NCI-H345 (cell line): ENCODE measurements around the gene RANBP3.

Experiments used
- DNase-seq: peaks from one replicate; lab custom pipeline; 2025; lab: John Stamatoyannopoulos, UW

The RANBP3 gene

DNA sequence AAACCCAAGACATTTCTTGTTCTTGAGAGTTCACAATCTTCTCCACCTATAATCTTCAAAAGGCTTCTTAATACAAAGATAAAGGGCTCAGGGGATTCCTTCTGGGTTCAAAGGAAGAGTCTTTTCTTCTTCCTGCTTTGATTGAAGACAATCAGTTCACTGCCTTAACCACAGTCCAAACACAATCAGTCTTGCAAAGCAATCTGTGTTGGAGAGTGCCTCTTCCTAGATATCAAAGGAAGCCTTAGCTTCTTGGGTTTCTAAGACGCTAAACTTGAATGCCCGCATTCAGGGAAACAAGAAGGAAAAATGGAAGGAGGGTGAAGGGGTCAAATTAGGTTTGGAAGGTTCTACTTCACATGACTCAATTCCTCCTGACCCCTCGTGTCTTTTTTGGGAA, 27.2 kb downstream of the RANBP3 start:
- DNase-seq, result no peak

GRCh38 chr19:5949792-5950305, 28.1 kb downstream of the RANBP3 start:
- DNase-seq, result peak; percentile 69

- no peak for DNase-seq
These were observed 29.0 kb downstream of the RANBP3 start for GRCh38 chr19:5948752-5949564.

GRCh38 chr19:5947435-5947834, 30.5 kb downstream of the RANBP3 start:
- DNase-seq, result no peak

DNA sequence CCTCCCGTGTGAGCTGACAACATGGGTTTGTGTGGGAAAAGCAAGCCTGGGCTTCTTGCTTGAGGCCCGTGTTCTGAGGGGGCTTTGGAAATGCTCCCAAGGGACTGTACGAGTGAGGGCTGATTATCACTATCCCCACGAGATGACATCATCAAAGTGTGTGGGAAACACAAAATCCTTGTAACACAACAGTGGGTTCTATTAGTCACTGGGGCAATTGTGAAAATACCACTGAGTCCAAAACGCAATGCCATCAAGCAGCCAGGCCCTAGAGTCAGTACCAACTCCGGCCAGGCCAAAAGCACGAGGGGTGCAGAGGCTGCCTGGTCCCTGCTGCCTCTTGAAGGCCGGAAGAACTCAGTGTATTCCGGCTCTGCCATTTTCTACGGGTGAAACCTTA, 34.3 kb downstream of the RANBP3 start:
- DNase-seq, result no peak

- DNase-seq, result no peak
These were observed 34.9 kb downstream of the RANBP3 start for GRCh38 chr19:5943045-5943444.

DNA sequence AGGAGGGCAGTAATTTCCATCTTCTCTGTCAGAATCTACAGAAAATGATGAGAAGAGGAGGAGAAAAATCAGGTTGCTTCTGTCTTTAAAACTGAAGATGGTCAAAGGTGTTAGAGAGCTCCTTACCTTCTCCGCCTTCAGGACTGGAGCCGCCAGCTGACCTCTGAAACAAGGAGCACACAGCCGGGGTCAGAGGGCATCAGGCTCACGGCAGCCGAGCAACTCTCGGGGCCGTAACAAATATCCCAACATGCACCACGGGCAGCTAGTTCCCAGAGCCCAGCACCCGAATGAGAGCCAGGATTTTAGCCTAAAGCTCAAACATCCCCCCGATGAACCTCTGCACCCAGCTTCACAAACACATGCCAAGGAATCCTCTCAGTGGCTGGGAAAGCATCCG, 36.3 kb downstream of the RANBP3 start:
- no peak for DNase-seq

DNA sequence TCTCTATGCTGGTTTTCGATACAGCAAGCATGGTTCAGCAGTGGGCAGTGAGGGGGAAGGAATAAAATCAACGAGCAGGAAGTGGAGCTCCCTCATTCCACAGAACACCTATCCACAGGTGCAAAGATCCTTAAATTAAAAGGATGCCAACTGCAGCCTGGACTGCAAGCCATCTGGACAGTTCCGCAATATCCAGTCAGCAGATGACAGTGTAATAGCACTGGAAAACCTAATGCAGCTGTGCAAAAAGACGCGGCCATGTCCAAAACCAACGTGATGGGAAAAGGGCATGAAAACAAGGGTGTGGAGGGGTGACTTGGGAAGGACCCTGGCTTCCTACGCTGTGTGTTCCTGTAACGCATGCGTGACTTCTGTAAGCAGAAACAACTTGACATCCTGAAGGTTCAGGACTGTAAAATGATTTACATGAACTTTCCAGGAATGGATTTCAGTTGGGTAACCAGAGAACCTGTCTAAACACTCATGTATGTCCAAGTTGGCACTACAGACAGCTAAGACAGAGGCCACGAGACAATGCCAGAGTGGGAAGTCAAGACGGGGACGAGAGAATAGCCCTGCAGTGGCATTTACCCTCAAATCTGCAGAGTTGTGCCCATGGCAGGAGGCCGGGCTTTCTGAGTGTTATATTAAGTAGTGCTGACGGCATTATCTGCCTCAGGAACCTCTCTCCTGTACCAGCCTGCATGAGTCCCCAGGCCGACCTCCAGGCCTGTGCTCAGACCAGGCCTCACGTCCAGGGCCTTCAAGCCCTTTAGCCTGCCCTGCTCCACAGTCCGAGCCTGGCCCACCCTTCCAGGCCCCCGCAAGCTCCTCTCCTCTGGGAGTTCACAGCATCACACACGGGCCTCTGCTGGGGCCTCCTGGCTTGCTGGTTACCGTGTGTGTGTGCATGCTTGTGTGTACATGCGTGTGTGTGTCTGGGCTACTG, 37.4 kb downstream of the RANBP3 start:
- no peak for DNase-seq

DNA sequence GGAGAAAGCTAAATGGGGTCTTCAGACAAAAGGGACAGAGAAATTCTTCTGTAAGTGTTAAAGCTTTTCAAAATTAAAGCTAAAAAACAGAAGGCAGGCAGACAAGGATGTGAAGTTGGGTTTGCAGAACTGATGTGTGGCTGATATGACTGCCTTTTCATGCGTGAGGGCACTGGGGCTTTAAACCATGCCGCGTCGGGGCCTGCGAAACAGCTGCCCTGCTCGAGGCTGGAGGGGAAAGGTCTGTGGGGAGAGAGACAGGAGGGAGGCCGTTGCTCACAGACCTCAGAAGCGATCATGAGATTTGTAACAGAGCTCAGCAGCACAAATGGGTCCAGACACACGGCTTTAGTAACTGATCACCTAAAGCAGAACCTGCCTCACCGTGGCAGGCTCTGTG, 40.4 kb downstream of the RANBP3 start:
- DNase-seq, result no peak

DNA sequence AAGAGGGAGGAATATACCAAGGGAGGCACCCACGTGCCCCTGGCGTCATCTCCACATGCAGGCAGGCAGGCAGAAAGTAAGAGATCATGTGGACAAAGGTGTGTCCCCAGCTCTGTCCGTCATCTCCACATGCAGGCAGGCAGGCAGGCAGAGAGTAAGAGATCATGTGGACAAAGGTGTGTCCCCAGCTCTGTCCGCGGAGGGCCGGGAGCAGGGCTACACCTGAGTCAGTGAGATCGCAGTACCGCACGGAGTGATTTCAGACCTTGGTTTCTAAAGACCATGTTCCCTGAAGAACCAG, 41.7 kb downstream of the RANBP3 start:
- no peak for DNase-seq

DNA sequence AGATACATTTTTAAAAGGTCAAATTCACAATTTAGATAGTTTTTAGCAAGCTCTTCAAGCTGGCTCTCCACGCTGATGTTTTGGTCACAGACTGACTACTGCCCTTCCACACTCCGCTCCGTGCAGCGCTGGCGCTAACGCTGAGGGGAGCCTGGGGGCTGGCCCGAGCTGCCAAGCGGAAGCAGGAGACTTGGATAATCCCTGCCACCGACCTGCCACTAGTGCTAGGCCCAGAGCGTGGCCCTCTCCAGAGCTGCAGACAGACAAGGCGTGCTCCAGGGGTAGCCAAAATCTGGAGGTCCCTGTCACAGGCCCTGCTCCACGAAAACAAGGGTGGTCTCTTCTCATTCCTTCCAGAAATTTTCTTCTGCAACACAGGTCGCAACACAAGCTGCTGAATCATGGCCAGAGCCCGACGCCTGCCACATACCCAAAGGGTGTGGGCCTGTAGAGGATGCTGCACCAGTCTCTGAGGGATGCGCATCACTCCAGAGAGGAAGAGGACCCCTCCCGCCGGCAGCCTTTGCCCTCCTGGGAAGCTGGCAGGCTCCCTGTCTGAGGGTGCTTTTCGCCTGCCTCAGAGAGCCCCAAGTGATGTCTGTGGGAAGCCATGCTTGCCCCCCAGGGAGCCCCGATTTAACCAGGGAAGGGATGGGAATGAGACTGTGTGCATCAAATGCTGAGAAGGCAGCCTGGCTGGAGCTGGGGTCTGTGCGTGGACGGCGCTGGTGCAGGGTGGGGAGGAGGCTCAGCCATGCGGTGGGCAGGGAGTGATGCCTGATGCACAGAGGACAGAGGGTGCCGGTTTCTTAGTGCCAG, 42.3 kb downstream of the RANBP3 start:
- DNase-seq, result no peak

GRCh38 chr19:5934774-5935472, 43.0 kb downstream of the RANBP3 start:
- DNase-seq, result no peak

DNA sequence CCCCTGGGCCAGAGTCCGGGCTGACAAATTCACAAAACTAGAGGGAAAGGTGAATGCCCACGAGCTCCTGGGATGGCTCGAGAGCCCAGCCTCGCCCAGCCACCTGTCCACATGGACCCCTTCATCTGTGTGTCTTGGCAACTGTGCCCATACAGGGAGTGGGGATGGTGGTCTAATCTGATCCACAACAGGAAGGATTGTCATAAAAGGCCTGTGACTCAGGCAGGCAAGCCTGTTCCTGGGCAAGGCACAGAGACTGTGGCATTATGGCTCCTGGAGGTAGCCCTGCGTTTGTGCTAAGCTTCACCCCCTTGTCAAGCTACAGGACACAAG, 43.9 kb downstream of the RANBP3 start:
- no peak for DNase-seq

DNA sequence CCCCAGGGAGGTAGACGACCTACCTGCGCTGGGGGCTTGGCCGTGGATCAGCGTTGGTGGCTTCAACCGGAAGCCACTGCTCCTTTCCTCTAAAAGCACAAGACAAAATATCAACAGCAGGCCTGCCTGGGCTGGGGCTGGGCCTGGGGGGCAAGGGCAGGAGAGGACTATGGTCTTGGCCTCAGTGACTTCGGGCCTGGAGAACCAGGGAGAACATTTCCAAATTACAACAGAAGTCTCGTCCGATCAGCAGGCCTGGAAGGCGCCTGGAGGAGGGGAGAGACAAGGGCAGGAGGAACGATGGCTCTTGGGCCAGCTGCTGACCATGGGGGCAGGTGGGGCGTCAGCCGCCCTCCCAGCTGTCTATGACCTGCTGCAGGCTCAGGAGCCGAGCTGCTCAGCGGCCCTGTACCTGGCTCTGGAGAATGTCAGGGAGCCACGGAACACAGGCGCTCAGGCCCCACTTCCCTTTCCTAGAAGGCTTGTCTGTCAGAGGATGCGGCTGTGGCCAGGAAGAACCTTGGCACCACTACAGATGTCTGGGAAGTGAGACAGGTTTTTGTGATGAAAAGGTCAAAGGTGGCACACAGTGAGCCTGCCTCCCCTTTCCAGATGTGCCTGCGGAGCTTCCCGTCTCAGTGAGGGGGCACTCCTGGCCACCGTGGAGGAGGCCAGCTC, 44.4 kb downstream of the RANBP3 start:
- no peak for DNase-seq

DNA sequence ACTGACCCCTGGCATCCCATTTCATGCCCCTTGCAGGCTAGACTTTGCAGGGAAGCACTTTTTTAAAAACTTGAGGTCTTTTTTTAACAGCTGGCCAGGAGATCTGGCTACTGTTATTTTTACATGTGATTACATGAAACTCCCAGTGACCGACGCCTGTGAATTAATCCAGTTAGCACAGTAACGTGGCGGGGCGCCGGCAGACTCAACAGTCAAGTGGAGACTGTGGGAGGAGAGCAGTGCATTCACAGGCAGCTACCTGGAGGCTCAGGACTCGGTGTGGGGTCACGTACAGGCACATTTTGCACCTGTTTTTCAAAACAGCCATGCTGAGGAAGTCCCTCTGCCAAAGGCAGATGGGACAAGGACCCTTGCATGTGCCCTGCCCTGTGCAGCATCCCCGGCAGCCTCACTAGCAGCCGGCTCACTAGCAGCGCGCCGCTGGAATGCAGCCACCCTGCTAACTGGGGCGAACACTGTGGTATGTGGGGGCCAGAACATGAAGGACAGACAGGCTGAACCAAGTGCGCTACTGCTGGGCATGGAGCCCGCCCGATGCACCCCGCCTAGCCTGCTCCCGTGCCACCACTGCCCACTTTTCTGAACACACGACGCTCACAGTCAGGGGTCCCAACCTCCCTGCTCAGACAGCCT, 45.2 kb downstream of the RANBP3 start:
- no peak for DNase-seq

- no peak for DNase-seq
These were observed 45.8 kb downstream of the RANBP3 start for GRCh38 chr19:5932146-5932545.

- no peak for DNase-seq
These were observed 46.7 kb downstream of the RANBP3 start for GRCh38 chr19:5931251-5931650.

GRCh38 chr19:5929625-5930024, 48.3 kb downstream of the RANBP3 start:
- no peak for DNase-seq

- no peak for DNase-seq
These were observed 48.8 kb downstream of the RANBP3 start for GRCh38 chr19:5929179-5929578.

DNA sequence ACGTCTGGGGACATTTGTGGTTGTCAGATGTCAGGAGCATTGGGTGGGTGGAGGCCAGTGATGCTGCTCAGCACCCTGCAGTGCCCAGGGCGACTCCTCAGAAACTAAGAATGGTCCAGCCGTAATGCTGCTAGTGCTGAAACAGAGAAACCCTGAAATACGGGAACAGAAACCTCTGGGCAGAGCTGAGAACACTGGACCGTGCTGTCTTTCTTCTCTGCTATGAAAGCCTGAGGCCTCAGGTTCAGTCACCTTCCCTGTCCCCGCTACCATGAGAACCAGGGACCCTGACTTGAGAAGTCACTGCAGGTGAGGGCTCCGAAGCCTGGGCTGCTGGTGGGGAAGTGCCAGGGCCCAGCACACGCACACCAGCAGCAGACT, 50.5 kb downstream of the RANBP3 start:
- DNase-seq, result no peak
